Osteoblast (primary cell): Measurements from ENCODE around the gene CDKN2AIP. TPM values are rescaled to one million over a fixed set of nuclear protein-coding genes. Genes with fewer than 3 reads are reported as not detected.

ENCODE experiments used
- DNase-seq: peaks from one replicate; pipeline ENCODE4 v3.0.0; 2011; ENCODE audit warnings: low spot score, mixed read lengths; ENCODE audit not compliant: insufficient read length; ENCODE audit errors: missing footprints
- H2AFZ ChIP-seq: 2 replicates; pipeline ENCODE4 v1.6.0; 2011; ENCODE audit warnings: mild to moderate bottlenecking, low read length
- H3K27ac ChIP-seq: 2 replicates; pipeline ENCODE4 v1.5.1; 2011; ENCODE audit warnings: mild to moderate bottlenecking, low read depth, low read length, moderate library complexity
- H3K27me3 ChIP-seq: 2 replicates; pipeline ENCODE4 v1.6.0; 2012; ENCODE audit warnings: mild to moderate bottlenecking, control low read depth, inconsistent platforms, low read length, moderate library complexity; ENCODE audit not compliant: insufficient read depth
- H3K36me3 ChIP-seq: 2 replicates; pipeline ENCODE4 v1.5.1; 2011; ENCODE audit warnings: mild to moderate bottlenecking, low read length, control low read depth, moderate library complexity; ENCODE audit not compliant: insufficient read depth
- H3K4me1 ChIP-seq: 2 replicates; pipeline ENCODE4 v1.5.1; 2011; ENCODE audit warnings: mild to moderate bottlenecking, low read length, control low read depth, moderate library complexity; ENCODE audit not compliant: insufficient read depth
- H3K4me2 ChIP-seq: 2 replicates; pipeline ENCODE4 v1.6.0; 2011; ENCODE audit warnings: mild to moderate bottlenecking, low read length; ENCODE audit not compliant: insufficient read depth
- H3K4me3 ChIP-seq: fragments of 200-600 bp; sonication (generic); 3 replicates; pipeline ENCODE4 v1.5.1; 2012; ENCODE audit warnings: mild to moderate bottlenecking, low read length, inconsistent platforms; ENCODE audit not compliant: insufficient read depth
- H3K79me2 ChIP-seq: 2 replicates; pipeline ENCODE4 v1.6.0; 2012; ENCODE audit warnings: mild to moderate bottlenecking, low read length, control low read depth, inconsistent platforms; ENCODE audit not compliant: insufficient read depth
- H3K9me3 ChIP-seq: 2 replicates; pipeline ENCODE4 v1.5.1; 2011; ENCODE audit warnings: low read depth, low read length, control low read depth
- H4K20me1 ChIP-seq: 2 replicates; pipeline ENCODE4 v1.6.0; 2012; ENCODE audit warnings: mild to moderate bottlenecking, low read length, control low read depth; ENCODE audit not compliant: insufficient read depth
- total RNA-seq: library from RNA; depleted of rRNA; stranded (reverse); fragments of >200 nt; gene quantifications from 2 replicates; pipeline ENCODE4 v1.2.3, GENCODE V29; 2012
- TF ChIP-seq, protein P1 (sequence below): IDR thresholded peaks from 2 replicates; pipeline ENCODE4 v1.5.1; 2011; ENCODE audit warnings: mild to moderate bottlenecking, low read depth, low read length, moderate library complexity; ENCODE audit errors: extremely low read depth

The CDKN2AIP gene
- total RNA-seq, 1 donor = 15.2 TPM

DNA sequence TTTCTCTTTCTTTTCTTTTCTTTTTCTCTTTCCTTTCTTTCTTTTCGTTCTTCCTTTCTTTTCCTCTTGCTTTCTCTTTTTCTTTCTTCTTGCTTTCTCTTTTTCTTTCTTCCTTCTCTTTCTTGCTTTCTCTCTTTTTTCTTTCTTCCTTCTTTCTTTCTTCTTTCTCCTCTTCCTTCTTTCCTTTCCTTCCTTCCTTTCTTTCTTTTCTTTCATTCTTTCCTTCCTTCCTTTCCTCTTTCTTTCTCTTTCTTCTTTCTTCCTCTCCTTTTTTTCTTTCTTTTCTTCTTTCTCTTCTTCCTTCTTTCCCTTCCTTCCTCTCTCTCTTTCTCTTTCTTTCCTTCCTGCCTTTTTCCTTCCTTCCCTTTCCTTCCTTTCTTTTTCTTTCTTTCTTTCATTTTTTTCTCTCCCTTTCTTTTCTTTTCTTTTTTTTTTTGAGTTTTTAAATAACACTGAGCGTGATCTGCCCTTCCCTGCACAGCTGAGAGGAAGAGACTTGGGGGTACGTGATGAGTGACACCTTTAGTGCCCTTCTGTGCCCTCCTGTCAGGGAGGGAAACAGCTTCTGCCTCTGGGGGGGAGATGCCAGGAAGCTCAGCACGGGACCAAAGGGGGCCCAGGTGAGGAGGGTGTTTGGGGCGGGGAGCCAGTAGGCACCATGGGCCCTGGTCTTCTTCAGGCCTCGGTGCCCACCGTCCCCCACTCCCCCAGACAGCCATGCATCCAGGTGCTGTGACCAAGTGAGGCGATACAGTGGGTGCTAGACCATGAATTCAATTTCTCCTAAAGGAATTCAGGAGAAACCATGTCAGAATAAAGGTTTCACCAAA, 36.6 kb upstream of the CDKN2AIP start:
- Histone ChIP-seq H4K20me1 (no peaks in the 10 kb centered on the region), H3K4me1 (peaks cover under 1% of the 10 kb centered on the region), H2AFZ (peak overlapping the region; percentile 96), H3K27me3 (no peaks in the 10 kb centered on the region), H3K36me3 (no peaks in the 10 kb centered on the region), H3K4me3 (peak overlapping the region; percentile 79), H3K4me2 (peak overlapping the region; percentile 98), H3K79me2 (no peaks in the 10 kb centered on the region), H3K27ac (peak overlapping the region; percentile 33), H3K9me3 (no peaks in the 10 kb centered on the region)
- TF ChIP-seq, protein P1, sequence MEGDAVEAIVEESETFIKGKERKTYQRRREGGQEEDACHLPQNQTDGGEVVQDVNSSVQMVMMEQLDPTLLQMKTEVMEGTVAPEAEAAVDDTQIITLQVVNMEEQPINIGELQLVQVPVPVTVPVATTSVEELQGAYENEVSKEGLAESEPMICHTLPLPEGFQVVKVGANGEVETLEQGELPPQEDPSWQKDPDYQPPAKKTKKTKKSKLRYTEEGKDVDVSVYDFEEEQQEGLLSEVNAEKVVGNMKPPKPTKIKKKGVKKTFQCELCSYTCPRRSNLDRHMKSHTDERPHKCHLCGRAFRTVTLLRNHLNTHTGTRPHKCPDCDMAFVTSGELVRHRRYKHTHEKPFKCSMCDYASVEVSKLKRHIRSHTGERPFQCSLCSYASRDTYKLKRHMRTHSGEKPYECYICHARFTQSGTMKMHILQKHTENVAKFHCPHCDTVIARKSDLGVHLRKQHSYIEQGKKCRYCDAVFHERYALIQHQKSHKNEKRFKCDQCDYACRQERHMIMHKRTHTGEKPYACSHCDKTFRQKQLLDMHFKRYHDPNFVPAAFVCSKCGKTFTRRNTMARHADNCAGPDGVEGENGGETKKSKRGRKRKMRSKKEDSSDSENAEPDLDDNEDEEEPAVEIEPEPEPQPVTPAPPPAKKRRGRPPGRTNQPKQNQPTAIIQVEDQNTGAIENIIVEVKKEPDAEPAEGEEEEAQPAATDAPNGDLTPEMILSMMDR = no peak
- DNase-seq = no peak

DNA sequence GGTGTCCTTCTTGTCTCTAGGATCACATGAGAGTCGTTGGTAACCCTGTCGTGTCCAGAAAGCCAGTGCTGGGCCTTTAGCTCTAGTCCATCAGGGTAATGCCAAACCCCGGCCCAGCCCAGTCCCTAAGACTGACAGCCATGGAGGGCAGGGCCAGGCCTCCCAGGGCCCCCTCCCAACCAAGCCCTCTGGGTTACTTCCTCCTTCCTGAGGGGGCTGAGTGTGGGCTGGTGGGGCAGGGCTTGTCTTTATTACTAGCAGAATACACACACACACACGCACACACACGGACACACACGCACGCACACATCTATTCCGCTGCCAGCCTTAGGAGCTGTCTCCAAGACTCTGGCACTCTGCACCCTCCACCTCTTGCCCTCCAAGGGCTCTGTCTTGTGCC, 35.6 kb upstream of the CDKN2AIP start:
- no peak for DNase-seq
- Histone ChIP-seq H3K9me3 (no peaks in the 10 kb centered on the region), H3K36me3 (no peaks in the 10 kb centered on the region), H3K4me3 (no peak overlapping the region), H4K20me1 (no peaks in the 10 kb centered on the region), H3K4me2 (no peak overlapping the region), H3K4me1 (no peaks in the 10 kb centered on the region), H2AFZ (no peak overlapping the region), H3K27ac (no peak overlapping the region), H3K79me2 (no peaks in the 10 kb centered on the region), H3K27me3 (no peaks in the 10 kb centered on the region)
- TF ChIP-seq, protein P1 = no peak

DNA sequence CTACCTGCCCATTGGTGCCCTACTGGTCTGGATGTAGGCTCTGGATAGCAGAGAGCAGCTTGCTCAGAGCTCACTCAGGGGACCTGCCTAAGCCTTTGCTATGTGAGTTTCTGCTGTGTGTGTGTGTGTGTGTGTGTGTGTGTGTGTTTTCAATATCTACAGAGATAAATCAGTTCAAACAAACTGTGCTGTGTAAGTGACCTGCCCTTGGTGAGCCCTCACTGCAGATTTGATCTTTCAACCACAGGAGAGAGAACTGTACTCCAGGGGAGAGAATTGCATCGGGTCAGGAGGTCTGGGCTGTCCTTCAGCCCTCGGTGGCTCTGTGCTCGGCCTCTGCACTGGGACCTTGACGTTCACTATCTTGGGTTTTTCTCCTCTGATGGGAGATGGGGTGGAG, 35.0 kb upstream of the CDKN2AIP start:
- no peak overlapping the region for H3K4me3 ChIP-seq

DNA sequence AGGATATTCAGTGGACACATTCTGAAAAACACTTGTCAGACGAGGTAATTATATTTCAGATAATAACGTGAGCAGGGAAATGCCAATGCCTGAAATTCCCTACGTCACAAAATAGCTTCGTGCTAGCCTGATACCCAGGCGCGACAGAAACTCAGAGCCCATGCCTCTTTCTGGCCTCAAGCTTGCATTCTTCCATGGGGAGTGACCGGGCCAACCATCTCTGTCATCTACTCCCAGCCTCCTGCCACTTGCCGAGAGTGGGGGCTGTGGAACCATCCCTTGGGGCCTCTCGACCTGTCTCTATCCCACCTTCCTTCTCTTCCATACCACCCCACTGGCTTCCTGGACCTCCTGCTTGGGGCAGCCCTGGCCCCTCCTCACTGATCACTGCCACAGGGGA, 34.5 kb upstream of the CDKN2AIP start:
- no peak overlapping the region for H3K27ac ChIP-seq
- TF ChIP-seq, protein P1 = no peak

More for the DNA sequence above, 35.0 kb upstream of the CDKN2AIP start:
- no peaks in the 10 kb centered on the region for H4K20me1 ChIP-seq
- no peaks in the 10 kb centered on the region for H3K27me3 ChIP-seq
- H3K36me3 ChIP-seq = no peaks in the 10 kb centered on the region
- DNase-seq = no peak
- no peak overlapping the region for H2AFZ ChIP-seq
- H3K4me2 ChIP-seq = no peak overlapping the region
- no peaks in the 10 kb centered on the region for H3K4me1 ChIP-seq
- no peak overlapping the region for H3K27ac ChIP-seq
- no peaks in the 10 kb centered on the region for H3K79me2 ChIP-seq
- TF ChIP-seq, protein P1 = no peak
- no peaks in the 10 kb centered on the region for H3K9me3 ChIP-seq

More for the DNA sequence above, 34.5 kb upstream of the CDKN2AIP start:
- Histone ChIP-seq H2AFZ (no peak overlapping the region), H3K36me3 (no peaks in the 10 kb centered on the region), H3K79me2 (no peaks in the 10 kb centered on the region), H3K4me1 (no peaks in the 10 kb centered on the region), H3K4me3 (no peak overlapping the region), H3K4me2 (no peak overlapping the region), H3K27me3 (no peaks in the 10 kb centered on the region), H4K20me1 (no peaks in the 10 kb centered on the region), H3K9me3 (no peaks in the 10 kb centered on the region)
- DNase-seq = no peak
